Thoracic aorta endothelial cell (primary cell): Measurements from ENCODE around the gene OR2T3. TPM values are rescaled to one million over a fixed set of nuclear protein-coding genes. Genes with fewer than 3 reads are reported as not detected.

Source experiments
- total RNA-seq: library from RNA; depleted of rRNA; stranded (reverse); fragments of >200 nt; gene quantifications from 2 replicates; pipeline ENCODE4 v1.2.3, GENCODE V29; 2012

The OR2T3 gene
- total RNA-seq = not detected in 2 replicates

DNA sequence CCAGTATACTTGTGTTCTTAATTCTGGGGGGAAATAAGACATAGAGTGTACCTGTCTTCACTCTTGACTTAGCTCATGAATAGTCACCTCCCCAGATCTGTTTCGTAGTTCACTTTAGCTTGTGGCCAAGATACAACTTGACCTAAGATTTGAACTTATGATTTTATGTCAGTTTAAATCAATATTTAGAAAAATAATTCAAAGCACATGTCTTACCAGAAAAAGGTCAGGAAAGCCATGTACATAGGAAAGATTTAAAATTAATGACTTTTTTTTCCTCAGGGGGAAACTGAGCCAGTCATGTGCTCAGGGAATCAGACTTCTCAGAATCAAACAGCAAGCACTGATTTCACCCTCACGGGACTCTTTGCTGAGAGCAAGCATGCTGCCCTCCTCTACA, at the start of gene OR2T3:
Gene OR2T3, plus strand, starts transcription at position 301 of the 400 bp plus-strand sequence. Its CDS starts 0 bp downstream, at position 301.

DNA sequence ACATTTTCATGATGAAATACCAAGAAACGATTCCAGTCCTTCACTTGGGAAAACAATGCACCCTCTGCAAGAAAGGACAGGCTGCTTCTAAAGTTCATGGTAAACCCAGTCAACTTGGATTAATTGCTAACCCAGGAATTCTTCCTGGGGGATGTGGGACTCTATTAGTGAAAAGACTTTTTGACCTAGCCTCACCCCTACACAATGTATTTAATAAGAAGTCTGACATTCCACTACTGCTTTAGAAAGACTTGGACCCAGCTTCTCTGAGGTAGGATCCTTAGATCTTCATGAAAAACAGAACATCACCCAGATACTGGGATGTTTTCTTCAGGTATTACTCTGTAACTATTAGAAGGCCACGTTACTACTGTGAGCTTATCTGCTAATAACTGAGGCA, 27.8 kb upstream of the OR2T3 start, which contains the start of gene OR2T2:
Gene OR2T2, plus strand, starts transcription at position 239 of the 400 bp plus-strand sequence. CDS start 7,161 bp downstream, outside the sequence.

GRCh38 chr1:248488289-248488688, 15.1 kb downstream of the OR2T3 start, which contains the start of gene OR2T5:
Gene OR2T5 (plus strand): TSS chr1:248488589. CDS start chr1:248488589, 0 bp downstream.

DNA sequence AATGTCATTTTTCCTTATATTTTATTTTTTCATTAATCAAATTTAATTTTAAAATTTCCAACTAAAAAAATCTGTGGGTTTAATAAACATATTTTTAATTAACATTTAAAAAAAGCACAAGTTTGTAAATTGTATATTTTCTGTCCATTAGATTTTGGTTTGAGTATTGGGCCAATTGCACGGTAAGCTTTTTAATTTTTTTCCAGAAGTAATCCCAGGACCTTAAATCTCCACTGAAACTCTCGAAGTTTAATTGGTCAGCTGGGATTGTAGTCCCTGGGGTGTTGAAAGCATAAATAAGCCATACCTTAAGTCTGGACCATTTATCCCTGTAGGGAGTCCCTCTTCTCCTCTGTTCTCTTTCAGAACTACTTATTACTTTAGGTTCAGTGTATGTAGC, 34.6 kb downstream of the OR2T3 start, which contains the start of gene OR2G6:
Gene OR2G6, plus strand, starts transcription at position 301 of the 400 bp plus-strand sequence. CDS start 13,574 bp downstream, outside the sequence.

Other genes with a start within 250 kb of the OR2T3 start
- not detected in 2 replicates for gene OR2M4, start 241.9 kb upstream of the OR2T3 start, total RNA-seq
- 0.13 TPM in 1 of 2 replicates, not detected in the other for gene OR2T33, start 195.4 kb upstream of the OR2T3 start, total RNA-seq
- gene OR2T12, start 169.9 kb upstream of the OR2T3 start, total RNA-seq = not detected in 2 replicates
- gene OR2M7, start 148.8 kb upstream of the OR2T3 start, total RNA-seq = not detected in 2 replicates
- not detected in 2 replicates for gene OR14C36, start 124.6 kb upstream of the OR2T3 start, total RNA-seq
- gene OR2T4, start 111.7 kb upstream of the OR2T3 start, total RNA-seq = not detected in 2 replicates
- not detected in 2 replicates for gene OR2T6, start 97.6 kb upstream of the OR2T3 start, total RNA-seq
- not detected in 2 replicates for gene OR2T1, start 70.3 kb upstream of the OR2T3 start, total RNA-seq
- not detected in 2 replicates for gene OR2T2, start 27.7 kb upstream of the OR2T3 start, total RNA-seq
- gene OR2T5, start 15.2 kb downstream of the OR2T3 start, total RNA-seq = not detected in 2 replicates
- not detected in 2 replicates for gene OR2G6, start 34.7 kb downstream of the OR2T3 start, total RNA-seq
- gene OR2T29, start 89.4 kb downstream of the OR2T3 start, total RNA-seq = not detected in 2 replicates
- not detected in 2 replicates for gene OR2T34, start 101.4 kb downstream of the OR2T3 start, total RNA-seq
- not detected in 2 replicates for gene OR2T10, start 124.3 kb downstream of the OR2T3 start, total RNA-seq
- gene OR2T11, start 161.7 kb downstream of the OR2T3 start, total RNA-seq = not detected in 2 replicates
- not detected in 2 replicates for gene OR2T35, start 171.9 kb downstream of the OR2T3 start, total RNA-seq
- not detected in 2 replicates for gene OR2T27, start 182.2 kb downstream of the OR2T3 start, total RNA-seq
- gene OR14I1, start 229.4 kb downstream of the OR2T3 start, total RNA-seq = not detected in 2 replicates